HG02852 (cell line): Measurements from ENCODE around the gene TSSK1B.
"Not testable (repeated sequence)": the region's sequence is repeated elsewhere in the genome, so short reads cannot be mapped to it uniquely, and the experiment has no call there.

Experiments
- ATAC-seq: cut with Tn5 transposase; IDR thresholded peaks from one replicate; pipeline ENCODE4 v1.9.1; 2021; ENCODE audit warnings: mild to moderate bottlenecking, moderate library complexity; ENCODE audit not compliant: unreplicated experiment

TSSK1B gene

GRCh38 chr5:113404269-113404668 is 30.5 kb downstream of the TSSK1B start:
- no peak for ATAC-seq

GRCh38 chr5:113397986-113398385 is 36.8 kb downstream of the TSSK1B start:
- not testable (repeated sequence) for ATAC-seq

GRCh38 chr5:113397046-113397445 is 37.7 kb downstream of the TSSK1B start:
- ATAC-seq, result no peak

- no peak for ATAC-seq
These were observed 40.1 kb downstream of the TSSK1B start for GRCh38 chr5:113394658-113395057.

- ATAC-seq, result peak; percentile 84
These were observed 44.6 kb downstream of the TSSK1B start for GRCh38 chr5:113390224-113390623.

GRCh38 chr5:113389116-113389515 is 45.7 kb downstream of the TSSK1B start:
- ATAC-seq, result no peak

- ATAC-seq, result no peak
These were observed 46.9 kb downstream of the TSSK1B start for GRCh38 chr5:113387844-113388243.

- ATAC-seq, result no peak
These were observed 50.0 kb downstream of the TSSK1B start for GRCh38 chr5:113384782-113385285.

GRCh38 chr5:113382731-113383130 is 52.1 kb downstream of the TSSK1B start:
- no peak for ATAC-seq
